AG04450 (cell line): ENCODE measurements around the gene ZNF488. TPM values are rescaled to one million over a fixed set of nuclear protein-coding genes. Genes with fewer than 3 reads are reported as not detected.

Experiments
- CTCF ChIA-PET: fragments of 300-600, 350-600 bp; formaldehyde crosslinking; extraction: SDS; loops from one replicate; lab custom pipeline; 2022; ENCODE audit warnings: antibody characterized with exemption, inconsistent platforms; lab: Charles Lee
- POLR2A ChIA-PET: fragments of 350-600 bp; formaldehyde crosslinking; extraction: SDS; loops from one replicate; lab custom pipeline; 2021; ENCODE audit warnings: antibody characterized with exemption, inconsistent platforms; lab: Yijun Ruan, JAX
- DNase-seq: peaks from one replicate; pipeline ENCODE4 v3.0.0-alpha.2; 2011; ENCODE audit warnings: low read depth, low spot score
- H3K27ac ChIP-seq: one replicate; pipeline ENCODE4 v1.5.1; 2012; ENCODE audit warnings: low read depth, low read length, control low read depth
- H3K27me3 ChIP-seq: one replicate; pipeline ENCODE4 v1.6.0; 2012; ENCODE audit warnings: low read length; ENCODE audit not compliant: control insufficient read depth, insufficient read depth
- H3K4me3 ChIP-seq: 2 replicates; pipeline ENCODE4 v1.5.1; 2011; ENCODE audit warnings: mild to moderate bottlenecking, low read depth, low read length, control low read depth
- H3K9me3 ChIP-seq: 2 replicates; pipeline ENCODE4 v1.5.1; 2012; ENCODE audit warnings: low read length; ENCODE audit not compliant: control insufficient read depth, insufficient read depth
- polyA plus RNA-seq: library from polyadenylated mRNA; depleted of rRNA; stranded (reverse); fragments of >200 nt; gene quantifications from 2 replicates; pipeline ENCODE4 v1.2.3, GENCODE V29; 2011
- TF ChIP-seq, protein P1 (sequence below): IDR thresholded peaks from 2 replicates; pipeline ENCODE4 v1.5.1; 2011; ENCODE audit warnings: low read depth, low read length, control low read depth, inconsistent platforms

Gene ZNF488
- polyA plus RNA-seq, 1 experiment, result 0.16 TPM

DNA sequence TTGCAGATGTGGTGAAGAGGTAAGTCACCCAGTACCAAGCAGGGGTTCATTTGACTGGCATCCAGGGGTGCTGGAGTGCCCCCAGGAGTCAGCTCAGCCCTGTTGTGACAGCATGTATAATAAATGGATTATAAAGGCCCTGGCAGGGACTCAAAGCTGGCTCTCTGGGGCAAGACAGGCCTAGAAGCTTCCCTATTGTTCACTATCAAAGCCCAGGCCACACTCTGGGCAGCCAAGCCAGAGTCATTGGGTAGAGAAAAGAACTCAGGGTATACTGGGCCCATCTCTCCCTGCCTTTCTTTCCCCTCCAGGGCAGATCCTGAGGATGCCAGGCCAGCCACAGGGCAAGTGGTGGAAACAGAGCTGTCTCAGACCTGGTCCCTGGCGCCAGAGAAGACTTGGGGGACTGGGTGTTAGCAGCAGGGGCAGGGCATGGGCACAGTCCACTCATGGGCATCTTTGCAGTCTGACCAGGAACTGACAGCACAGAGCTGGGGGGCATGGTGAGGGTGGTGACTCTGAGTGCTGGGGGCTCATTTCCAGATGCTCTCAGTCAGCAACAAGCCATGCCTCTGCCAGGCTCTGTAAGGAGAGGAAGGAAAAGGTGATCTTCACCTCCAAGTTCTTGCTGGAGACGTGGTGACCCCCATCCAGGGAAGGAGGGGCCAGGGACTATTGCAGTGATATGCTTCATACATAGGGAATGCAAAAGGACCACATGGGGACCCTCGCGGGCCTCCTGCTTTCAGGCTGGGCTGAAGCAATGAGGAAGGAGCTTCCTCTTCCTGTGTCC lies 24.3 kb downstream of the ZNF488 start:
- no peak for DNase-seq
- TF ChIP-seq, protein P1, sequence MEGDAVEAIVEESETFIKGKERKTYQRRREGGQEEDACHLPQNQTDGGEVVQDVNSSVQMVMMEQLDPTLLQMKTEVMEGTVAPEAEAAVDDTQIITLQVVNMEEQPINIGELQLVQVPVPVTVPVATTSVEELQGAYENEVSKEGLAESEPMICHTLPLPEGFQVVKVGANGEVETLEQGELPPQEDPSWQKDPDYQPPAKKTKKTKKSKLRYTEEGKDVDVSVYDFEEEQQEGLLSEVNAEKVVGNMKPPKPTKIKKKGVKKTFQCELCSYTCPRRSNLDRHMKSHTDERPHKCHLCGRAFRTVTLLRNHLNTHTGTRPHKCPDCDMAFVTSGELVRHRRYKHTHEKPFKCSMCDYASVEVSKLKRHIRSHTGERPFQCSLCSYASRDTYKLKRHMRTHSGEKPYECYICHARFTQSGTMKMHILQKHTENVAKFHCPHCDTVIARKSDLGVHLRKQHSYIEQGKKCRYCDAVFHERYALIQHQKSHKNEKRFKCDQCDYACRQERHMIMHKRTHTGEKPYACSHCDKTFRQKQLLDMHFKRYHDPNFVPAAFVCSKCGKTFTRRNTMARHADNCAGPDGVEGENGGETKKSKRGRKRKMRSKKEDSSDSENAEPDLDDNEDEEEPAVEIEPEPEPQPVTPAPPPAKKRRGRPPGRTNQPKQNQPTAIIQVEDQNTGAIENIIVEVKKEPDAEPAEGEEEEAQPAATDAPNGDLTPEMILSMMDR, result no peak
- Histone ChIP-seq H3K27me3 (peaks cover 20% of the 10 kb centered on the region), H3K9me3 (no peaks in the 10 kb centered on the region), H3K27ac (no peak overlapping the region), H3K4me3 (no peak overlapping the region)
- POLR2A ChIA-PET, result no interaction called here
- CTCF ChIA-PET, result interaction anchor here (0.7 to 2.4 kb wide), 4 partner anchors 10 to 337 kb away, joined by 3 to 9 read pairs (median 3); no protein-coding TSS in a partner anchor

DNA sequence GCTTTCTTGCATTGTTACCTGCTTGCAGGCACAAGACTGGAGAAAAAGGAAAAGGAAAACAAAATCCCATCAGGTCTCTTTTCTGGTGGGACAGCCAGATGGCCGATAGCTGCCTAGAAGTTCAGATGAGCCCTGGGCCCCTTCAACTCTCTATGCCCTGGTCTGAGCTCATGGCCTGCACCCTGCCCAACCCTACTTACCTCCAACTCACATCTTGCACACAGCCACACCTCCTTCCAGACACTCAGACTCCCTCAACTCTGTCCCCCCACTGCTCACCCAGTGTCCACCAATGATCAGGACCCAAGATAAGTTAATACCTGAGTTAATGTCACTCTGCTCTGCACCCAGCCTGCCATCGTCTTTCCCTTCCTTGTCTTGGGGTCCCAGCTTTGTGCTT lies 25.0 kb downstream of the ZNF488 start:
- CTCF ChIA-PET, result interaction anchor here (1.2 kb wide), 1 partner anchor 336 kb away, joined by 3 read pairs; no protein-coding TSS in a partner anchor
- TF ChIP-seq, protein P1, result no peak
- POLR2A ChIA-PET, result no interaction called here
- H3K27ac ChIP-seq, result no peak overlapping the region
- H3K9me3 ChIP-seq, result no peaks in the 10 kb centered on the region
- H3K4me3 ChIP-seq, result no peak overlapping the region
- peaks cover 25% of the 10 kb centered on the region for H3K27me3 ChIP-seq
- DNase-seq, result no peak

DNA sequence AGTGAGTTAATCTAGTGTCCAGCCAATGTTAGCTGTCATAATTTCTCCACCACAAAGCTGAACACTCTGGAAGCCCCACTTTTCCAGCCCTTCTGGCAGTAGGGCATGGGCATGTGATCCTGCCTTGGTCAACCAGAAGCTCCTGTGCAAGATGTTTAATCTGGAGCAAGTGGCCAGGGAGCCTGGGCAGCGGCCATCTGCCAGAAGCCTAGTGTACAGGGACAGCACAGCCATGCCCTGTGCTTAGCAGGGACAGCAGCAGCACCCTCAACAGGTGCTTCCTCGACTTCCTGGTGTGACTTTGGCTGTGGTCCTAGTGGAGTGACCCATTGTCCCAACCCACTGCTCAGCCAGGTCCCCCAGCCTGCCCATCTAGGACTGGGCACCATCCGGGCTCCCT lies 25.6 kb downstream of the ZNF488 start:
- ChIA-PET CTCF (interaction anchor here (1.2 kb wide), 1 partner anchor 9 kb away, joined by 3 read pairs; no protein-coding TSS in a partner anchor), POLR2A (no interaction called here)
- no peaks in the 10 kb centered on the region for H3K9me3 ChIP-seq
- no peak for DNase-seq
- no peak overlapping the region for H3K4me3 ChIP-seq
- H3K27ac ChIP-seq, result no peak overlapping the region
- TF ChIP-seq, protein P1, result no peak
- peaks cover 23% of the 10 kb centered on the region for H3K27me3 ChIP-seq

DNA sequence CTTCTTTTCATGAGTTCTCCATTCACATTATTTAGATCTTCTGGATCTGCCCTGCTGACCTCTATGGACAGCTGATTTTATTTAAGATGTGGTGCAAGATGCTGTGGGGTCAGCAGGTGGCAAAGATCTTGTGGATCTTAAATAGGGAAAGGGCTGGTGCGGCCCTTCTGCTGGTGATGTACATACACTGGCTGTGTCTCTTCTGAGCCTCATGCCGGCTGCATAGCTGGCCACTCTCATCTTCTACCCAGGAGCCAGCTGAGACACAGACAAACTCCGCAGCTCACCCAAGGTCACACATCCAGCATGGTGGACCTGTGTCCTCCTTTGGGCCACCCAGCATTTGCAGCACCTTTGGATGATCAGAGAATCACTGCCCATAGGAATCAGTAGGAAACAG lies 26.2 kb downstream of the ZNF488 start:
- DNase-seq, result no peak
- POLR2A ChIA-PET, result no interaction called here

More for the DNA sequence above, 26.2 kb downstream of the ZNF488 start:
- Histone ChIP-seq H3K27ac (no peak overlapping the region), H3K27me3 (peaks cover 22% of the 10 kb centered on the region), H3K4me3 (no peak overlapping the region), H3K9me3 (no peaks in the 10 kb centered on the region)
- CTCF ChIA-PET, result interaction anchor here (1.2 kb wide), 1 partner anchor 9 kb away, joined by 3 read pairs; no protein-coding TSS in a partner anchor
- TF ChIP-seq, protein P1, result no peak
